DMS79 (cell line): ENCODE data around the gene TNIP2.
"Not testable (repeated sequence)": the region's sequence is repeated elsewhere in the genome, so short reads cannot be mapped to it uniquely, and the experiment has no call there.

Experiments
- DNase-seq: peaks from one replicate; lab custom pipeline; 2025; lab: John Stamatoyannopoulos, UW

TNIP2 gene

GRCh38 chr4:2768921-2769336 is 12.8 kb upstream of the TNIP2 start:
- no peak for DNase-seq

- DNase-seq = no peak
Measured at GRCh38 chr4:2768124-2768523, 12.0 kb upstream of the TNIP2 start.

- DNase-seq = no peak
Measured at GRCh38 chr4:2767705-2768074, 11.6 kb upstream of the TNIP2 start.

GRCh38 chr4:2767046-2767704 is 11.0 kb upstream of the TNIP2 start:
- no peak for DNase-seq

- no peak for DNase-seq
Measured at GRCh38 chr4:2765832-2766526, 9.8 kb upstream of the TNIP2 start.

- no peak for DNase-seq
Measured at GRCh38 chr4:2763511-2763967, 7.4 kb upstream of the TNIP2 start.

GRCh38 chr4:2762486-2763370 is 6.6 kb upstream of the TNIP2 start:
- not testable (repeated sequence) for DNase-seq

- no peak for DNase-seq
Measured at GRCh38 chr4:2762048-2762447, 5.9 kb upstream of the TNIP2 start.

- no peak for DNase-seq
Measured at GRCh38 chr4:2761035-2761923, 5.1 kb upstream of the TNIP2 start.

GRCh38 chr4:2757426-2757825 is 1.3 kb upstream of the TNIP2 start:
- no peak for DNase-seq

GRCh38 chr4:2756691-2757350 is 685 bp upstream of the TNIP2 start:
- DNase-seq = no peak

GRCh38 chr4:2754848-2755819 is 1.0 kb downstream of the TNIP2 start:
- no peak for DNase-seq

- DNase-seq = no peak
Measured at GRCh38 chr4:2753436-2753835, 2.7 kb downstream of the TNIP2 start.

GRCh38 chr4:2750719-2751605 is 5.2 kb downstream of the TNIP2 start:
- DNase-seq = no peak

GRCh38 chr4:2746891-2747695 is 9.0 kb downstream of the TNIP2 start:
- DNase-seq = no peak

- no peak for DNase-seq
Measured at GRCh38 chr4:2745981-2746806, 9.9 kb downstream of the TNIP2 start.

- DNase-seq = no peak
Measured at GRCh38 chr4:2745516-2745915, 10.6 kb downstream of the TNIP2 start.
